ENCODE measurements around the gene IDS.

- TF ChIP-seq POLR2AphosphoS5 (IDR thresholded peaks at IDR 0.05; ENCODE audit: low read depth, low read length) (no peak), EZH2 (IDR thresholded peaks at IDR 0.05; ENCODE audit: low read depth, low read length, severe bottlenecking) (no peak), RFX5 (IDR thresholded peaks at IDR 0.05; ENCODE audit: borderline replicate concordance, low read depth, low read length) (no peak), CTCF (IDR thresholded peaks at IDR 0.05; ENCODE audit: control extremely low read depth in 1 of 3, insufficient read depth in 1 of 3, low read depth in 1 of 3, low read length in 3 of 3) (no peak), CBX5 (IDR thresholded peaks at IDR 0.05; ENCODE audit: low read depth, low read length) (no peak), RXRA (IDR thresholded peaks at IDR 0.05; ENCODE audit: insufficient read depth, low read depth, low read length) (no peak)
These were observed 43.4 kb downstream of the IDS start for GRCh38 chrX:149461746-149462145.

Measured in H1 (cell line).